Nephron progenitor cell (in vitro differentiated cells): ENCODE measurements around the gene TMEM255B.

ENCODE experiments used
- DNase-seq: peaks from one replicate; pipeline ENCODE4 v3.0.0; 2021
- H3K27ac Mint-ChIP-seq: 2 replicates; pipeline ENCODE4 v1.8.0; 2021; ENCODE audit warnings: mild to moderate bottlenecking, moderate library complexity, mixed read lengths
- H3K27me3 Mint-ChIP-seq: 2 replicates; pipeline ENCODE4 v1.8.0; 2021; ENCODE audit warnings: mild to moderate bottlenecking, low read depth, mixed read lengths; ENCODE audit not compliant: poor library complexity
- H3K36me3 Mint-ChIP-seq: 2 replicates; pipeline ENCODE4 v1.8.0; 2021; ENCODE audit warnings: low read depth, mixed read lengths
- H3K4me1 Mint-ChIP-seq: 2 replicates; pipeline ENCODE4 v1.8.0; 2021; ENCODE audit warnings: mixed read lengths
- H3K4me3 Mint-ChIP-seq: 2 replicates; pipeline ENCODE4 v1.8.0; 2021; ENCODE audit warnings: mild to moderate bottlenecking, moderate library complexity, mixed read lengths
- H3K9me3 Mint-ChIP-seq: 2 replicates; pipeline ENCODE4 v1.8.0; 2021; ENCODE audit warnings: mild to moderate bottlenecking, moderate library complexity, mixed read lengths
- TF ChIP-seq, protein P1 (sequence below): fragments of 200-600 bp; sonication (generic); IDR thresholded peaks from 2 replicates; pipeline ENCODE4 v1.5.0; 2021; ENCODE audit warnings: antibody characterized with exemption

TMEM255B gene

DNA sequence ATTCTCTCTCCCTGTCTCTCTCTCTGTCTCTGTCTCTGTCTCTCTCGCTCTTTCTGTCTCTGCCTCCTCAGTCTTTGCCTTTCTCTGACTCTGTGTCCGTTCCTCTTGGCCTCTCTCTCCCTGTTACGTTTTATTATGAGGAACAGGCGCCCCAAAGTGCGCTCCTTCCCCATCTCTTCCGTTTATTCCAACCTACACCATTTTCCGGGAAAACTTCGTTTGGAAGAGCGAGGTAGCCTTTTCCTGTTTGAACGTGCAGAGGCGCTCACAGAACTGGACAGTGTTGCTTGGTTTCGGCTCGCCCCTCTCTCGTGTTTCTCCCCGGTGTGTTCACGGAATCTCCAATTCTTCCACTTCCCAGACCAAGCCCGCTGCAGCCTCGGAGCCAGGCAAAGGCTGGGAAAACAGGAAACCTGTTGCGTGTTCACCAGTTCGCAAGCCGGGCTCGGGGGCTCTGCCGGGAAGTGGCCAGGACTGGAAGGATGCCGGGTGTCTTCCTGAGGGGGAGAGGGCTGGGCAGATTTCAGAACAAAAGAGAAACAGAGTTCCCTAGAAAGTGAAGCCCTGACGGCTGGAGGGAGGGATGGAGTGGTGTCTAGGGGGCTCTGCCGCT lies 605 bp downstream of the TMEM255B start:
- H3K27me3 Mint-ChIP-seq: peaks cover 75% of the 10 kb centered on the region
- TF ChIP-seq, protein P1, sequence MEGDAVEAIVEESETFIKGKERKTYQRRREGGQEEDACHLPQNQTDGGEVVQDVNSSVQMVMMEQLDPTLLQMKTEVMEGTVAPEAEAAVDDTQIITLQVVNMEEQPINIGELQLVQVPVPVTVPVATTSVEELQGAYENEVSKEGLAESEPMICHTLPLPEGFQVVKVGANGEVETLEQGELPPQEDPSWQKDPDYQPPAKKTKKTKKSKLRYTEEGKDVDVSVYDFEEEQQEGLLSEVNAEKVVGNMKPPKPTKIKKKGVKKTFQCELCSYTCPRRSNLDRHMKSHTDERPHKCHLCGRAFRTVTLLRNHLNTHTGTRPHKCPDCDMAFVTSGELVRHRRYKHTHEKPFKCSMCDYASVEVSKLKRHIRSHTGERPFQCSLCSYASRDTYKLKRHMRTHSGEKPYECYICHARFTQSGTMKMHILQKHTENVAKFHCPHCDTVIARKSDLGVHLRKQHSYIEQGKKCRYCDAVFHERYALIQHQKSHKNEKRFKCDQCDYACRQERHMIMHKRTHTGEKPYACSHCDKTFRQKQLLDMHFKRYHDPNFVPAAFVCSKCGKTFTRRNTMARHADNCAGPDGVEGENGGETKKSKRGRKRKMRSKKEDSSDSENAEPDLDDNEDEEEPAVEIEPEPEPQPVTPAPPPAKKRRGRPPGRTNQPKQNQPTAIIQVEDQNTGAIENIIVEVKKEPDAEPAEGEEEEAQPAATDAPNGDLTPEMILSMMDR: no peak
- H3K9me3 Mint-ChIP-seq: no peaks in the 10 kb centered on the region
- H3K27ac Mint-ChIP-seq: no peak overlapping the region
- no peaks in the 10 kb centered on the region for H3K36me3 Mint-ChIP-seq
- peak overlapping the region; percentile 89 for H3K4me3 Mint-ChIP-seq
- DNase-seq: peak; percentile 35
- H3K4me1 Mint-ChIP-seq: peaks cover 22% of the 10 kb centered on the region

GRCh38 chr13:113761136-113761535 lies 2.1 kb downstream of the TMEM255B start:
- Mint-ChIP-seq H3K36me3 (no peaks in the 10 kb centered on the region), H3K9me3 (no peaks in the 10 kb centered on the region), H3K4me1 (peaks cover 19% of the 10 kb centered on the region), H3K4me3 (no peak overlapping the region), H3K27ac (no peak overlapping the region), H3K27me3 (peaks cover 75% of the 10 kb centered on the region)
- TF ChIP-seq, protein P1: no peak
- no peak for DNase-seq

GRCh38 chr13:113762075-113762474 lies 3.0 kb downstream of the TMEM255B start:
- no peak for DNase-seq
- no peaks in the 10 kb centered on the region for H3K9me3 Mint-ChIP-seq
- TF ChIP-seq, protein P1: no peak
- peaks cover 75% of the 10 kb centered on the region for H3K27me3 Mint-ChIP-seq
- H3K4me3 Mint-ChIP-seq: no peak overlapping the region
- no peak overlapping the region for H3K27ac Mint-ChIP-seq
- H3K36me3 Mint-ChIP-seq: no peaks in the 10 kb centered on the region
- H3K4me1 Mint-ChIP-seq: peaks cover 19% of the 10 kb centered on the region

DNA sequence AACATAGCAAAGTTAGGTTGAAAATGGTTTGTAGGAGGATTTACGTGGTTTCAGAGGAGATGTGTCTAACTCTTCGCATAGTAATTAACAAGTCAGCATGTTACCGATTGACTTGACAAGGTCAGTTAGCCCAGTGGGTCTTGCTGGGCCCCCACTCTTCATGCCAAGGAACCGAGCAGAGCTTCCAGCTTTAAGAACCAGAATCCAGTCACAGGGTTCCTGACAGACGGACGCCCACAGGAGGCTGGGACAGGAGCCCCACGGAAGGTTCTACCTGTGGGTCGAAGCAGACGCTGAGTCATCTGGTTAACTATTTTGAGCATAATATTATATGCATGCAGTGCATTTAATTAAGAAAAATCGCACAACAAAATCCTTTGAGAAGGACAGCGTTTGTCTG lies 3.5 kb downstream of the TMEM255B start:
- Mint-ChIP-seq H3K36me3 (no peaks in the 10 kb centered on the region), H3K27ac (no peak overlapping the region), H3K27me3 (peaks cover 77% of the 10 kb centered on the region), H3K9me3 (no peaks in the 10 kb centered on the region), H3K4me3 (no peak overlapping the region), H3K4me1 (peaks cover 19% of the 10 kb centered on the region)
- DNase-seq: no peak
- TF ChIP-seq, protein P1: no peak

GRCh38 chr13:113763254-113763653 lies 4.2 kb downstream of the TMEM255B start:
- TF ChIP-seq, protein P1: no peak
- H3K4me1 Mint-ChIP-seq: peaks cover 12% of the 10 kb centered on the region
- no peak overlapping the region for H3K27ac Mint-ChIP-seq
- H3K36me3 Mint-ChIP-seq: no peaks in the 10 kb centered on the region
- H3K27me3 Mint-ChIP-seq: peaks cover 71% of the 10 kb centered on the region
- no peak for DNase-seq
- H3K9me3 Mint-ChIP-seq: no peaks in the 10 kb centered on the region
- no peak overlapping the region for H3K4me3 Mint-ChIP-seq
